ENCODE measurements around the gene GMNN.
"Not testable (repeated sequence)": the region's sequence is repeated elsewhere in the genome, so short reads cannot be mapped to it uniquely, and the experiment has no call there.

GMNN gene

DNA sequence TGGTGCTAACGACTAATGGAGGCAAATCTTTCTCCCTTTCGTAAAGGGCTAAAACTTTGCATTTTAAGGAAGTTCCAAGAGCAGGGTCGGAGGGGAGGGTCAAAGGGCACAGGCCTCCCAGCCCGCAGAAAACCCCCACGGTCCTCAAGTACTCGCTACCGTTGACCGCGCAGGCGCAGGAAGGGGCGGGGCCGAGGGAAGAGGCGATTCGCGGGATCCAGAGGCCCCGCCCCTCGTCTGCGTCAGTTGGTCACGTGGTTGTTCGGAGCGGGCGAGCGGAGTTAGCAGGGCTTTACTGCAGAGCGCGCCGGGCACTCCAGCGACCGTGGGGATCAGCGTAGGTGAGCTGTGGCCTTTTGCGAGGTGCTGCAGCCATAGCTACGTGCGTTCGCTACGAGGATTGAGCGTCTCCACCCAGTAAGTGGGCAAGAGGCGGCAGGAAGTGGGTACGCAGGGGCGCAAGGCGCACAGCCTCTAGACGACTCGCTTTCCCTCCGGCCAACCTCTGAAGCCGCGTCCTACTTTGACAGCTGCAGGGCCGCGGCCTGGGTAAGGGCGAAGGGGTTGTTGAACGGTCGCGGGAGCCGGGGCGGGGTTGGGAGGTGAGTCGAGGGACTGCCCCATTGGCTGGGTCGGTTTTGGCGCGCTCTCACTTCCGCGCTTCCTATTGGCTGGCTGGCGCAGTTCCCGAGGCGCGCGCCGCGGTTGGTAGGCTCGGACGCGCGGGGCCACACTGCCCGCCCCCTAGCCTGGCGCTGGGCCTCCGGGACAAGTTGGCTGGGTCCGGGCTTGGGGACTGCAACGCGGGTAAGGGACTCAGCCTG, at the start of gene GMNN:
Gene GMNN, plus strand, starts transcription at position 242 of the 824 bp plus-strand sequence. CDS start 2,310 bp downstream, outside the sequence.
- peak; percentile 87 for DNase-seq

GRCh38 chr6:24730653-24731052, 44.1 kb upstream of the GMNN start:
- DNase-seq: not testable (repeated sequence)

- not testable (repeated sequence) for DNase-seq
Measured at GRCh38 chr6:24731456-24732134, 43.1 kb upstream of the GMNN start.

DNA sequence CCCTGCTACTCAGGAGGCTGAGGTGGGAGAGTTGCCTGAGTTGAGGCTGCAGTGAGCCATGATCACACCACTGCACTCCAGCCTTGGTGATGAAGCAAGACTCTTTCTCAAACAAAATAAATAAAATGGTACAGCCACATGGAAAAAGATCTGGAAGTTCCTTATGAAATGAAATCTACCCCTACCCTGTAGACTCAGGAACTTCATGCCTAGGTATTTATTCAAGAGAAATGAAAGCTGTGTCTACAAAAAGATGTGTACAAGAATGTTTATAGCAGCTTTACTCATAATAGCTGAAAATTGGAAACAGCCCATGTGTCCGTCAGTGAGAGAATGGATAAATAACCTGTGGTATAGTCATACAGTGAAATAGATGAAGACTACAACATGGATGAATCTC, 40.6 kb upstream of the GMNN start:
- DNase-seq: no peak

- not testable (repeated sequence) for DNase-seq
Measured at GRCh38 chr6:24734710-24735109, 40.0 kb upstream of the GMNN start.

- no peak for DNase-seq
Measured at GRCh38 chr6:24738741-24739140, 36.0 kb upstream of the GMNN start.

GRCh38 chr6:24740861-24741260, 33.9 kb upstream of the GMNN start:
- no peak for DNase-seq

DNA sequence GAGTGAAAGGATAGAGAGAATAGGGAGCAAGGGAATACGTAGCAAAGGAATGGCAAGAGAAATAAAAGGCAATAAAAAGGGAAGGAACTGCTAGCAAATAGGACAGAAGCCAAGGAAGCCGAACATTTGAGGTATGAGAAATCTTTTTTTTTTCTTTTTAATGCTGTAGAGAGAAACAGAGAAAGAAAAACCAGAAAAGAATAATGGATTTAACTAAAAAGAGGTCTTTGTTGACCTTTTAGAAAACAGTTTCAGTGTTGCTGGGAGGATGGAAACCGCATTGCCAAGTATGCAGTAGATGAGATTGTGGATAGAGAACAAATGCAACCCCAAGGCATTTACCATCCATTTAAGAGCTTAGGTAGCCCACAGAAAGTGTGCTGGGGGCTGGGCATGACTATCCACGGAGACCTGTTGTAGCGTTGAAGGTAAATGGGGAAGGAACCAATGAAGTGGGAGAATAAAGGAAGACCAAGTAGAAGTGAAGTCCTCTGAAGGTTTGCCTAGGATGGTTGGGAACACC, 32.5 kb upstream of the GMNN start:
- no peak for DNase-seq

DNA sequence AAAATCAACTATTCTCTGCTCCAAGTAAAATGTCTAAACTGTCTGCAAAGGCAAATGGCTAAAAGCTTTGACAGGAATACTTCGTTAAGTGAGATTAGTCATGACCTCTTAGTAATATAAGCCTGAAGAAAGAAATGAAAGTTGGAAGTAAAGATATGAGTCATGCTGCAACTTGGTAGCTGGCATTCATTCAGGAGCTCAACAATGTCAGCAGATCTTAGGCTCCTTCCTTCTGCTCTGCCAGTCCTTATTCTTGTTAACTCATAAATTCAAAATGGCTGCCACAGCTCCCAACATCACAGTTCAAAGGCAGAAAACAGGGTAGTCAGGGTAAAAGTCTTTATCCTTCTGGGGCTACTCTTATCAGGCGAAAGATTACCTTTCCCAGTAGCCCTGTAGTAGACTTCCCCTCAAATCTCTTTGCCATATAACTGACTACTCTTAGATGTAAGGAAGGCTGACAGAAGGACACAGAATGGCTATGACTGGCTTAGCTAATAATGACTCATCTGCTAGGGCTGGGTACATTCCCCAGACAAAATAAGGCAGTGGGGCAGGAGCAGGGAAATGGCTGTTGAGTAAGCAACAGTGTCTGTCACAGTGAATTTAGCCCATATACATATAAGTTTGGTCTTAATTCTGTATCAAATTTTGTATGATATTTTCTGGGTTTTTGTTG, 31.3 kb upstream of the GMNN start:
- DNase-seq: no peak

- no peak for DNase-seq
Measured at GRCh38 chr6:24743944-24744335, 30.8 kb upstream of the GMNN start.

DNA sequence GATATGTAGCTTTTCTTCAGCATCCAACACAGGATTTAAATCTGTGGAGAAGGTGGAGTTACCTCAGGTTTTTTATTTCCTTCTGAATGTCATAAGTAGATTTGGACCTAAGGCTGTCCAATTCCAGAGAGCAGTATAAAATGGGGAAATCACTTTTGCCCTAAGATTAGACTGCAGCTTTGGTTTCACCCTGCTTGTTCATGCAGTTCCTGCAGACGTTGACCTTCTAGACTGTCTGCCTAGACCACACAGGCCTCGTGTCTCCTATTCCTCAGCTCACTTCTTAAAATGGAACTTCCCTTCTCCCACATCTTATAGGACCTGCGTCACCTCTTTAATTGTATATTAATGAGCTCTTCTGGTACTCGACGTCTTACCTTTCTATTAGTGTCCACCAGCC, 29.8 kb upstream of the GMNN start:
- DNase-seq: no peak

DNA sequence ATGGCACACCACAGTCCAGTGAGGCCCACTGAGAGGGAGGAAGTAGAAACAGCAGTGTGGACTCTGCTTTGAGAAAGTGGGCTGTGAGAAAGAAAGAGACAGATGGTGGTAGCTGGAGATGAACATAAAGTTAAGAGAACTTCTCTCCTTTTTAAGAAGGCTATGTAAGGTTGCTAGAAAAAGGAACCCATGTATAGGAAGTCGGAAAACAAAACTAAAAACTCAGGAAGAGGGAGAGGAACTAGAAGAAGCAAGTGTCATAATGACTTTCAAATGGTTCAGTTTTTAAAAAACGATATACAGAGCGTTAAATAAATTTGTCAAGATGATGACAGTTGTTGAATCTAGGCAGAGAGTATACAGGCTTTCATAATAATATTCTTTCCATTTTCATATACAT, 25.4 kb upstream of the GMNN start:
- DNase-seq: no peak

DNA sequence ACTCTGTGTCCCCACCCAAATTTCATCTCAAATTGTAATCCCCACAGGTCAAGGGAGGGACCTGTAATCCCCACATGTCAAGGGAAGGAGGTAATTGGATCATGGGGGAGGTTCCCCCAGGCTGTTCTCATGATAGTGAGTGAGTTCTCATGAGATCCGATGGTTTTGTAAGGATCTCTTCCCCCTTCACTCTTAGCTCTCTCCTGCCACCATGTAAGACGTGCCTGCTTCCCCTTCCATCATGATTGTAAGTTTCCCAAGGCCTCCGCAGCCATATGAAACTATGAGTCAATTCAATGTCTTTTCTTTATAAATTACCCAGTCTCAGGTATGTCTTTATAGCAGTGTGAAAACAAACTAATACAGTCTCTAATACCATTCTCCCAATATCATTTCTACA, 23.9 kb upstream of the GMNN start:
- DNase-seq: not testable (repeated sequence)

DNA sequence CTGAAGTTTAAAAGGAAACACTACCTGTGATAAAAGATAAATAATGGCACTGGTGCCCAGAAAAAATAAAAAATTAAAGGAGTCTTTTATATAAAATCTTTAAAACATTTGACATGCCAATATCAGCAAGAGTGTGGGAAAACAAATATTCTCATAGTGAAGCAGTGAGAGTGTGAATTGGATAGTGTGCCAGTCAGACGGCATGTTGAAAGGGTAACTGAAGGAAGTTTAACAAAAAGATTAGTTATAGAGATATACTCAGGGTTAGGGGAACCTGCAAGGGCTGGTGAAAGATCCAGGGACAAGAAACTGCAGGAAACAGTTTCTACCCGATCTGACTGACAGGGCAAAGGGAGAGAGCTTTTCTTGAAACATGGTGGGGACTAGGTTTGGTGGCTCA, 22.2 kb upstream of the GMNN start:
- DNase-seq: no peak

- DNase-seq: no peak
Measured at GRCh38 chr6:24752917-24753492, 21.7 kb upstream of the GMNN start.

DNA sequence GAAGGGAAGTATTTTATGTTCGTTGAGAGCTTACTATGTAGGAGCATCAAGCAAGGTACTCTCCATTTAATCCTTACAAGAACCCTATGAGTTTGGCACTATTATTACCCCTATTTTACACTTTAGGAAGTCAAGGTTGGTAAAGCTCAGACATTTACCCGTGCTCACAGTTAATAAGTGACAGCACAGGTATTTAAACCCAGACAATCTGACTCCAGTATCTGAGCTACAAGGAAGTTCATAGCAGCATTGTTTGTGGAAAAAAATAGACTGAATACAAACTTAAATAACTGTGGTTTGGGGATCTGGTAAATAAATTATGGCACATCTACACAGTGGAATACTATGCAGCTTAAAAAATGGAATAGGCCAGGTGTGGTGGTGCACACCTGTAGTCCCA, 21.2 kb upstream of the GMNN start:
- DNase-seq: no peak

DNA sequence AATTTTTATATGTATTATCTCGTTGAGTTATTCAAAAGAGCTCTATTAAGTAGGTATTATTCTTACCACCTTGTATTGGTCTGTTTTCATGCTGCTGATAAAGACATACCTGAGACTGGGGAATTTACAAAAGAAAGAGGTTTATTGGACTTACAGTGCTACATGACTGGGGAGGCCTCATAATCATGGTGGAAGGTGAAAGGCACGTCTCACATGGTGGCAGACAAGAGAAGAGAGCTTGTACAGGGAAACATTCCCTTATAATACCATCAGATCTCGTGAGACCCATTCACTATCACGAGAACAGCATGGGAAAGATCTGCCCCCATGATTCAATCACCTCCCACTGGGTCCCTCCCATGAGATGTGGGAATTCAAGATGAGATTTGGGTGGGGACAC, 20.4 kb upstream of the GMNN start:
- DNase-seq: not testable (repeated sequence)

DNA sequence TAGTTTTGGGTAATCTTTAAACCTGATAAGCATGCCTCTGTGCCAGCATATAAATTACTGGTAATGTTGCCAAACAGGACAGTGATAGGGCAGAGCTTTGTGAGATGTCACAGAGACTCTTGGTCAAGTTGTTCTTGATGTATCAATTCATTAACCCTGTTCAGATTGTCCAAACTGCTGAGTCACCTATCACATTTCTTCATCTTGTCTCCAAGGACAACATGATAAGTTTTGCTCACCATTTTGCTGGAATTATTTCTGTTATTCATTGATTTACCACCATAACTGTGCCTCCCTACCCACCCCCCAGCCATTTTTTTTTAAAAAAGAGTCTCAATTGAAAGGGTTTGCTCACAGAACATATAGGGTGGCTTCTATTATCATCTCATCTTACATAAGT, 19.5 kb upstream of the GMNN start:
- no peak for DNase-seq

GRCh38 chr6:24757611-24758010, 17.1 kb upstream of the GMNN start:
- DNase-seq: no peak

DNA sequence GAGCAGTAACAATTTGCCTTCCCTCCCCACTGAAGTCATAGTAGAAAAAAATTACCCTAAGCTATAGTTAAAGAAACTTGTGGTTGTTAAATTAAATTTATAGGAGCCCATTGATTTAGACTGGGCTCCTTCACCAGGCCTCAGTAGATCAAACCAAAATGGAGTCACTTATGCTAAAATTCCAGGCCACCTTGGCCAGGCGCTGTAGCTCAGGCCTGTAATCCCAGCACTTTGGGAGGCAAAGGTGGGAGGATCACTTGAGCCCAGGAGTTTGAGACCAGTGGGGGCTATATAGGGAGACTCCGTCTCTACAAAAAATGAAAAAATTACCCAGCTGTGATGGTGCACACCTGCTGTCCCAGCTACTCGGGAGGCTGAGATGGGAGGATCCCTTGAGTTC, 15.0 kb upstream of the GMNN start:
- DNase-seq: no peak

- no peak for DNase-seq
Measured at GRCh38 chr6:24760210-24760609, 14.5 kb upstream of the GMNN start.

GRCh38 chr6:24761193-24761835, 13.4 kb upstream of the GMNN start:
- DNase-seq: no peak

DNA sequence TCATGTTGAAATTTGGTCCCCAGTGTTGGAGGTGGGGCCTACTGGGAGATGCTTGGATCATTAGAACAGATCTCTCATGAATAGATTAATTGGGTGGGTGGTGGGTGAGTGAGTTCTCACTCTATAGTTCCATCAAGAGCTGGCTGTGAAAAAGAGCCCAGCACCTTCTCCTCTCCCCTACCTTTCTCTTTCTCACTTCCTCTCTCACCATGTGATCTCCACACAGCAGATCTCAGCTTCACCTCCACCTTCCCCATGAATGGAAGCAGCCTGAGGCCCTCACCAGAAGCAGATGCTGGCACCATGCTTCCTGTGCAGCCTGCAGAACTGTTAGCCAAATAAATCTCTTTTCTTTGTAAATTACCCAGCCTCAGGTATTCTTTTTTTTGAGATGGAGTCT, 12.9 kb upstream of the GMNN start:
- no peak for DNase-seq
